ENCODE results near the gene TBC1D1.

DNA sequence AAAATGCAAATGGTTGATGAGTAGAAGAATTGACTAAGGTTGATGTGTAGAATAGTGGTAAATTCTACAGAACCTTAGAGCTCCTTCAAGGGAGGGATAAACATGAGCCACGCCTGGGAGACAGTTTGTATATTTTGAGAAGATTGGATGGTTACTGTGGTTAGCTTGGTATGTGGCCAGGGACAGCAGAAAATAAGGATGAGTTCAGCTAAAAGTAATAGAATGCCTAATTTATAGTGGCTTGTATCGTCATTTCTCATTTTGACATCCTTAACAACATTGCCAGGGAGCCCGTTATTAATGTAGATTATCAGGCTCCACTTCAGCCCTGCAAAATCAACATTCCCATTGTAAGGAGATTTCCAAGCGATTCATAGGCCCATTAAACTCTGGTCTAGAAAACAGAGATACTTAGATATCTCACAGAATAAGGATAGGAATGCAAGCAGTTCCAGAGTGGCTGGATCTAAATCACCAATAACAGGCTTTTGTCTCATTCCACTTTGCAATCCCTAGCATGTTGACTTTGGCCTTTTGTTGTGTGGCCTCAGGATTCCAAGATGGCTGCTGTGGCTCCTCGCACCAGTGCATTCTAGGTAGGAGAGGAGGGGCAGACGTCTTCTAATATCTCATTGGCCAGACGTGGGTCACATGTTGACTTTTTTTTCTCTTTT is 62.9 kb downstream of the TBC1D1 start:
- TF ChIP-seq, protein P1, sequence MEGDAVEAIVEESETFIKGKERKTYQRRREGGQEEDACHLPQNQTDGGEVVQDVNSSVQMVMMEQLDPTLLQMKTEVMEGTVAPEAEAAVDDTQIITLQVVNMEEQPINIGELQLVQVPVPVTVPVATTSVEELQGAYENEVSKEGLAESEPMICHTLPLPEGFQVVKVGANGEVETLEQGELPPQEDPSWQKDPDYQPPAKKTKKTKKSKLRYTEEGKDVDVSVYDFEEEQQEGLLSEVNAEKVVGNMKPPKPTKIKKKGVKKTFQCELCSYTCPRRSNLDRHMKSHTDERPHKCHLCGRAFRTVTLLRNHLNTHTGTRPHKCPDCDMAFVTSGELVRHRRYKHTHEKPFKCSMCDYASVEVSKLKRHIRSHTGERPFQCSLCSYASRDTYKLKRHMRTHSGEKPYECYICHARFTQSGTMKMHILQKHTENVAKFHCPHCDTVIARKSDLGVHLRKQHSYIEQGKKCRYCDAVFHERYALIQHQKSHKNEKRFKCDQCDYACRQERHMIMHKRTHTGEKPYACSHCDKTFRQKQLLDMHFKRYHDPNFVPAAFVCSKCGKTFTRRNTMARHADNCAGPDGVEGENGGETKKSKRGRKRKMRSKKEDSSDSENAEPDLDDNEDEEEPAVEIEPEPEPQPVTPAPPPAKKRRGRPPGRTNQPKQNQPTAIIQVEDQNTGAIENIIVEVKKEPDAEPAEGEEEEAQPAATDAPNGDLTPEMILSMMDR (IDR thresholded peaks at IDR 0.05; ENCODE audit: poor library complexity, severe bottlenecking) = no peak
- no peak for TF ChIP-seq EZH2 (IDR thresholded peaks at IDR 0.05; ENCODE audit: borderline replicate concordance, insufficient read depth, low read length, poor library complexity, severe bottlenecking)

Data from neural cell (in vitro differentiated cells).